ENCODE results near the gene WDR93. TPM values are rescaled to one million over a fixed set of nuclear protein-coding genes. Genes with fewer than 3 reads are reported as not detected.
A peak's percentile ranks its signal among the peaks of the same experiment; 100 is the strongest.

Gene WDR93
- total RNA-seq (2012; rRNA removed), result not detected in 2 replicates

DNA sequence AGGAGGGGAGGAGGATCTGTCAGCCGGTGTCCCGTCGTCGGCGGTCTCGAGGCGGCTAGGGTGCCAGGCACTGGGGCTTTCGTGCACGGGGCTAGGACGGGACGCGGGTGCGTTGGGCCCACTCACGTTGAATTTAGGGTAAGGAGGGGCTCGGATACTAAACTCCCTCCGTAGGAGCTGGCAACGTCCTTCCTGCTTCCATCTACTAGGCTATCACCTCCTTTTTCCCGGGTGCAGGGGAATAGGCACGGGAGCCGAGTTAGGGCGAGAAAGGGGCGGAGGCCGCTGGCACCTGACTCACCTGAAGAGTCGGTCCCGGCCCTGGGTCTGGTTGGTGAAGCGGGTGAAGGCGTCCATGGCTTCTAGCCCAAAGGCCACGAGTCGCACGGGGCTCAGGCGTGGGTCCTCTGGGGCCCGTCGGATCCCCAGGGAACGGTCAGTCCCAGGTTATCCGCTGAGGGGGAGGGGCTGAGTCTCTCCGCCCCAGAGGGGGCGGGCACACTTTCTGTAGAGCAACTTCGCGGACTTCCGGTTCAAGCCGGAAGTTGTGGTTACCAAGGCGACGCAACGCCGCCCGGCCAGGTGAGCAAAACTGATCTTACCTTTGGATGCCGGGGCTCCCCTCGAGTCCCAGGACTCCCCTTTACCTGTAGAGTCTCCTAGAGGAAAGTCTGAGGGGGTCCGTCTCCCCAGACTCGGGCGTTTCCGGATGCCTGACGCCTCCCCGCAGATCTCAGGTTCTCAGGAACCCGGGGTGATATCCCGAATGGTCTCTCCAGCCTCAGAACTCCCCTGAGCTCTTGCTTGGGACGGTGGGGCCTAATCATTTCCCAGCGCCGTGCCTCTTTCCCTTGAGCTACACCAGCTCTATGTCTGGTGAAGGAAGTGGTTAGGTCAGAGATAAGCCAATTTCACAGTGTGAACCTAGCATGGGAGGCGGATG, at the start of gene WDR93, which contains the start of gene PEX11A:
TSS of gene WDR93 (plus strand) at position 536 of the 943 bp plus-strand sequence. CDS start 10,936 bp downstream, outside the sequence.
TSS of gene PEX11A (minus strand) at position 479 of the 943 bp plus-strand sequence. CDS start at position 357, 122 bp downstream.
- Histone ChIP-seq H3K36me3 (ENCODE audit: insufficient read depth, low read length) (no peaks in the 10 kb centered on the region), H3K27me3 (ENCODE audit: control insufficient read depth, insufficient read depth, low read length) (peaks cover 6% of the 10 kb centered on the region)

GRCh38 chr15:89641053-89641452, 49.6 kb upstream of the WDR93 start:
- Histone ChIP-seq H3K36me3 (ENCODE audit: insufficient read depth, low read length) (peaks cover 39% of the 10 kb centered on the region), H3K27me3 (ENCODE audit: control insufficient read depth, insufficient read depth, low read length) (no peaks in the 10 kb centered on the region), H3K4me1 (ENCODE audit: control insufficient read depth, insufficient read depth, low read length) (no peaks in the 10 kb centered on the region), H3K4me3 (ENCODE audit: low read length) (no peak overlapping the region), H3K9ac (ENCODE audit: low read depth, low read length) (no peak overlapping the region), H3K4me2 (ENCODE audit: low read length) (no peak overlapping the region), H3K9me3 (replicated peaks; ENCODE audit: low read length) (no peaks in the 10 kb centered on the region)

More for the DNA sequence above, at the start of gene WDR93, which contains the start of gene PEX11A:
- H3K4me3 ChIP-seq (ENCODE audit: low read length), result peak within 1 kb of the TSS; percentile 93
- peak within 1 kb of the TSS; percentile 70 for H3K9ac ChIP-seq (ENCODE audit: low read depth, low read length)
- H3K9me3 ChIP-seq (replicated peaks; ENCODE audit: low read length), result no peaks in the 10 kb centered on the region
- peak within 1 kb of the TSS; percentile 95 for H3K4me2 ChIP-seq (ENCODE audit: low read length)
- no peaks in the 10 kb centered on the region for H3K4me1 ChIP-seq (ENCODE audit: control insufficient read depth, insufficient read depth, low read length)

DNA sequence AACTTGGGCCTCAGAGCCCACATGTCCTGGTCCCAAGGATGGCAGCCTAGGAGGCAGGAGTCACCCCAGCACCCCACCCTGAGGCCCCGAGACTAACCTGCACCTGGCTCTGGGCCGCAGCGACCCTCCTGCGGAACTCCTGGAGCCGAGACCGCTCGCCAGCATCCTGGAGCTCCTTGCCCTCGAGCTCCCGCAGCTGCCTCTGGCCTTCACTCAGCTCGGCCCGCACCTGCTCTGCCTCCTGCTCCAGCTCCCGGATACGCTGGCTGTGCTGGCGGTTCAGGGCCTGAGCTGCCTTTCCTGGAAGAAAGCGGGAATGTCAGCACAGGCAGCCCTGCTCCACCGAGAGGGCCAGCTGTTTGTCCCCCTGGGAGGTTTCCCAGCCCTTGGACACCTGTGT, 48.5 kb upstream of the WDR93 start:
- Histone ChIP-seq H3K4me3 (ENCODE audit: low read length) (no peak overlapping the region), H3K9ac (ENCODE audit: low read depth, low read length) (no peak overlapping the region), H3K9me3 (replicated peaks; ENCODE audit: low read length) (no peaks in the 10 kb centered on the region), H3K27me3 (ENCODE audit: control insufficient read depth, insufficient read depth, low read length) (no peaks in the 10 kb centered on the region), H3K4me2 (ENCODE audit: low read length) (no peak overlapping the region), H3K36me3 (ENCODE audit: insufficient read depth, low read length) (peaks cover 43% of the 10 kb centered on the region), H3K4me1 (ENCODE audit: control insufficient read depth, insufficient read depth, low read length) (no peaks in the 10 kb centered on the region)

GRCh38 chr15:89645680-89646079, 44.9 kb upstream of the WDR93 start:
- Histone ChIP-seq H3K4me1 (ENCODE audit: control insufficient read depth, insufficient read depth, low read length) (no peaks in the 10 kb centered on the region), H3K27me3 (ENCODE audit: control insufficient read depth, insufficient read depth, low read length) (no peaks in the 10 kb centered on the region), H3K9me3 (replicated peaks; ENCODE audit: low read length) (no peaks in the 10 kb centered on the region), H3K9ac (ENCODE audit: low read depth, low read length) (no peak overlapping the region), H3K36me3 (ENCODE audit: insufficient read depth, low read length) (peaks cover 51% of the 10 kb centered on the region), H3K4me3 (ENCODE audit: low read length) (no peak overlapping the region), H3K4me2 (ENCODE audit: low read length) (no peak overlapping the region)

GRCh38 chr15:89646416-89647141, 44.0 kb upstream of the WDR93 start:
- Histone ChIP-seq H3K9ac (ENCODE audit: low read depth, low read length) (no peak overlapping the region), H3K27me3 (ENCODE audit: control insufficient read depth, insufficient read depth, low read length) (no peaks in the 10 kb centered on the region), H3K36me3 (ENCODE audit: insufficient read depth, low read length) (peaks cover 43% of the 10 kb centered on the region), H3K4me2 (ENCODE audit: low read length) (no peak overlapping the region), H3K4me3 (ENCODE audit: low read length) (no peak overlapping the region), H3K9me3 (replicated peaks; ENCODE audit: low read length) (no peaks in the 10 kb centered on the region), H3K4me1 (ENCODE audit: control insufficient read depth, insufficient read depth, low read length) (no peaks in the 10 kb centered on the region)

GRCh38 chr15:89647191-89647851, 43.3 kb upstream of the WDR93 start:
- H3K4me3 ChIP-seq (ENCODE audit: low read length), result no peak overlapping the region
- H3K27me3 ChIP-seq (ENCODE audit: control insufficient read depth, insufficient read depth, low read length), result no peaks in the 10 kb centered on the region
- no peaks in the 10 kb centered on the region for H3K4me1 ChIP-seq (ENCODE audit: control insufficient read depth, insufficient read depth, low read length)
- H3K36me3 ChIP-seq (ENCODE audit: insufficient read depth, low read length), result peaks cover 40% of the 10 kb centered on the region
- H3K9ac ChIP-seq (ENCODE audit: low read depth, low read length), result no peak overlapping the region
- H3K9me3 ChIP-seq (replicated peaks; ENCODE audit: low read length), result no peaks in the 10 kb centered on the region
- no peak overlapping the region for H3K4me2 ChIP-seq (ENCODE audit: low read length)

DNA sequence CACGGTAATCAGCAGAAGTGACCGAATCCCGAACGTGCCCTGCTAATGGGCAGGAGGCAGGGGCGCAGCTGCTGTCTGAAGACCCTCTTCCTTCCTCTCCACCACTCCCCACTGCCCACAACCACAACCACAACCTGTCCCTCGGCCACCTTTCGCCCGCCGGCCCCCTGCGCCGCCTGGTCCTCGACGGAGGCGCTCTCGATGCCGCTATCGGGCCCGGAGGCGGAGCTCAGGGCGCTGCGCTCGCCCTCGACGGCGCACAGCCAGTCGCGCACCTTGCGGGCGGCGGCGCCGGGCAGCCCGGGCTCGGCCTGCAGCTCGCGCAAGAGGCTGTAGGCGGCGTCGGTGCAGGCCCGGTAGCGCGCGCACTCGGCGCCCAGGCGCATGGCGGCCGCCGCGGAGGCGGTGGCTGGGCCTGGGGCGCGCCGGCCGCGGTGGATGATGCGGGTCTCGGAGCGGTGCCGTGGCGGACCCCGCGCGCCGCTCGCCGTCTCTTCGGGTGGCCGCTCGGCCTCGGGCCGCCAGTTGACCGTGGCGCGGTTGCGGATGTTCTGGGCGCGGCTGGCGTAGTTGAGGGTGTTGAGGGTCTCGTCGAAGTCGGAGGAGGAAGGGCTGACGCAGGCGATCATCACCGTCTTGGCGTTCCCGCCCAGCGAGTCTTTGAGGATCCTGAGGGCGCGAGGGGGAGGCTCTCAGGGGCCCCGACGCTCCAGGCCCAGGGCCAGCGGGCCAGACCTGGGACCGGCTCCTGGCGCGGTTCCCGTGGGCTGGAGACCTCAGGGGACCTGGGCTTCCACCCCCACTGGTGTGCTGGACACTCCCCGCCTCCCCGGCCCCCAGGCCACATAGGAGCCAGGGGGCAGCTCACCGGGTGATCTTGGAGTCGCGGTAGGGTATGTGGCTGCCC, 42.3 kb upstream of the WDR93 start:
- Histone ChIP-seq H3K4me3 (ENCODE audit: low read length) (no peak overlapping the region), H3K9ac (ENCODE audit: low read depth, low read length) (no peak overlapping the region), H3K4me2 (ENCODE audit: low read length) (no peak overlapping the region), H3K9me3 (replicated peaks; ENCODE audit: low read length) (no peaks in the 10 kb centered on the region), H3K27me3 (ENCODE audit: control insufficient read depth, insufficient read depth, low read length) (no peaks in the 10 kb centered on the region), H3K36me3 (ENCODE audit: insufficient read depth, low read length) (peaks cover 33% of the 10 kb centered on the region), H3K4me1 (ENCODE audit: control insufficient read depth, insufficient read depth, low read length) (peaks cover under 1% of the 10 kb centered on the region)

- Histone ChIP-seq H3K36me3 (ENCODE audit: insufficient read depth, low read length) (peaks cover 31% of the 10 kb centered on the region), H3K9ac (ENCODE audit: low read depth, low read length) (no peak overlapping the region), H3K9me3 (replicated peaks; ENCODE audit: low read length) (no peaks in the 10 kb centered on the region), H3K4me1 (ENCODE audit: control insufficient read depth, insufficient read depth, low read length) (peaks cover 5% of the 10 kb centered on the region), H3K4me2 (ENCODE audit: low read length) (no peak overlapping the region), H3K4me3 (ENCODE audit: low read length) (no peak overlapping the region), H3K27me3 (ENCODE audit: control insufficient read depth, insufficient read depth, low read length) (no peaks in the 10 kb centered on the region)
Observed at GRCh38 chr15:89649013-89649625, 41.5 kb upstream of the WDR93 start.

GRCh38 chr15:89649716-89650115, 40.9 kb upstream of the WDR93 start:
- H3K27me3 ChIP-seq (ENCODE audit: control insufficient read depth, insufficient read depth, low read length), result no peaks in the 10 kb centered on the region
- H3K36me3 ChIP-seq (ENCODE audit: insufficient read depth, low read length), result peaks cover 29% of the 10 kb centered on the region
- no peak overlapping the region for H3K4me3 ChIP-seq (ENCODE audit: low read length)
- no peak overlapping the region for H3K4me2 ChIP-seq (ENCODE audit: low read length)
- H3K9ac ChIP-seq (ENCODE audit: low read depth, low read length), result no peak overlapping the region
- H3K9me3 ChIP-seq (replicated peaks; ENCODE audit: low read length), result no peaks in the 10 kb centered on the region
- H3K4me1 ChIP-seq (ENCODE audit: control insufficient read depth, insufficient read depth, low read length), result peaks cover 9% of the 10 kb centered on the region

DNA sequence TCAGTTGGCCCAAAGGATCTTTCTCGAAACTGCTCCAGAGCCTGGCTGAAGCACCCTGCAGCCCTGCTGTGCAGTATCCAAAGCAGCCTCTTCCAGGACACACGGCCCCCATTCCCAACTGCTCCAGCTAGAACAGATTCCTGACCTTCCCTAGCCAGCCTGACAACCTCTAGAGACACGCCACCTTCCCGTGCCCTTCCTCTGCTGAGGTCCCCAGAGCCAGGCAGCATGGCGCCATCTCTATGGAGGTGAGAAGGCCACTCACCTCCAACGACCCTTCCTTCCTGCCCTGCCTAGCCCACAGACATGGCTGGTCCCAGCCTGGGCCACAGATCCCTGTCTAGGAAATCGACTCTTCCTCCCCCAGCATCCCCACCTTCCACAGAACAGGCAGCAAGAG, 38.5 kb upstream of the WDR93 start:
- no peak overlapping the region for H3K9ac ChIP-seq (ENCODE audit: low read depth, low read length)
- H3K4me1 ChIP-seq (ENCODE audit: control insufficient read depth, insufficient read depth, low read length), result peaks cover 22% of the 10 kb centered on the region
- peaks cover 17% of the 10 kb centered on the region for H3K36me3 ChIP-seq (ENCODE audit: insufficient read depth, low read length)
- H3K4me2 ChIP-seq (ENCODE audit: low read length), result no peak overlapping the region
- no peaks in the 10 kb centered on the region for H3K27me3 ChIP-seq (ENCODE audit: control insufficient read depth, insufficient read depth, low read length)
- no peak overlapping the region for H3K4me3 ChIP-seq (ENCODE audit: low read length)
- H3K9me3 ChIP-seq (replicated peaks; ENCODE audit: low read length), result no peaks in the 10 kb centered on the region

Measured in skeletal muscle satellite cell (primary cell).